HCT116 (cell line): ENCODE measurements around the gene RYR2. TPM values are rescaled to one million over a fixed set of nuclear protein-coding genes. Genes with fewer than 3 reads are reported as not detected.
"Not testable (repeated sequence)": the region's sequence is repeated elsewhere in the genome, so short reads cannot be mapped to it uniquely, and the experiment has no call there.

Source experiments
- ATAC-seq: fragments of 200-7000 bp; cut with Tn5 transposase; 2 replicates; pipeline ENCODE4 v1.9.1; 2020; ENCODE audit warnings: mild to moderate bottlenecking, moderate library complexity
- BruUV-seq: library from RNA; stranded (reverse); fragments of 400-500 nt; replicated peaks from 2 replicates; lab custom pipeline; 2021; lab: Mats Ljungman, UMichigan
- CTCF ChIA-PET: fragments of 300-600 bp; sonication (Branson Sonifier 250); formaldehyde crosslinking; loops from one replicate; lab custom pipeline; 2021; ENCODE audit warnings: antibody characterized with exemption; lab: Charles Lee
- POLR2A ChIA-PET: fragments of 300-600, 350-600 bp; sonication (Branson Sonifier 250); formaldehyde crosslinking; loops from one replicate; lab custom pipeline; 2021; ENCODE audit warnings: antibody characterized with exemption; lab: Charles Lee
- RAD21 ChIA-PET, 2 experiments: fragments of 300-600 bp; sonication (Branson Sonifier 250); formaldehyde crosslinking; loops; one replicate each; lab custom pipeline; 2023; ENCODE audit warnings: low total read pairs in 2 of 2; ENCODE audit not compliant: uncharacterized antibody in 2 of 2, unreplicated experiment in 2 of 2, low non-redundant PET in 1 of 2; lab: Charles Lee
- DNase-seq: peaks from one replicate; pipeline ENCODE4 v3.0.0-alpha.2; 2010; ENCODE audit warnings: low read depth, low spot score
- H2AFZ ChIP-seq: fragments of 200-600 bp; shearing (Covaris generic), sonication (generic); 2 replicates; pipeline ENCODE4 v1.6.1; 2017; ENCODE audit warnings: low read depth, mixed run types, mixed read lengths, antibody characterized with exemption, low read length; ENCODE audit not compliant: poor library complexity, severe bottlenecking
- H3K27ac ChIP-seq: 2 replicates; pipeline ENCODE4 v1.5.1; 2012; ENCODE audit warnings: low read depth, low read length
- H3K27me3 ChIP-seq: fragments of 200-600 bp; sonication (generic); 2 replicates; pipeline ENCODE4 v1.6.1; 2016; ENCODE audit warnings: mixed run types, low read length, mixed read lengths; ENCODE audit not compliant: insufficient read depth
- H3K36me3 ChIP-seq, 2 experiments: fragments of 200-500 bp in 1 of 2; fragments of 200-600 bp in 1 of 2; sonication (Bioruptor generic) in 1 of 2; sonication (generic) in 1 of 2; 2 replicates each; pipeline versions ENCODE4 v1.5.1 to v1.6.1; 2014 to 2016; ENCODE audit warnings: low read length in 2 of 2, inconsistent platforms in 1 of 2, mixed read lengths in 1 of 2, mixed run types in 1 of 2; ENCODE audit not compliant: insufficient read depth in 2 of 2, control insufficient read depth in 1 of 2
- H3K4me1 ChIP-seq, 2 experiments: fragments of 200-600 bp in 1 of 2; sonication (generic) in 1 of 2; 2 replicates each; pipeline versions ENCODE4 v1.5.1 to v1.6.1; 2012 to 2017; ENCODE audit warnings: low read length in 2 of 2, inconsistent platforms in 1 of 2, mild to moderate bottlenecking in 1 of 2, mixed read lengths in 1 of 2, mixed run types in 1 of 2, moderate library complexity in 1 of 2; ENCODE audit not compliant: insufficient read depth in 2 of 2, control insufficient read depth in 1 of 2
- H3K4me2 ChIP-seq: fragments of 200-600 bp; sonication (generic); 2 replicates; pipeline ENCODE4 v1.6.1; 2017; ENCODE audit warnings: mixed run types, low read length, mixed read lengths
- H3K4me3 ChIP-seq, 2 experiments: fragments of 200-600 bp in 1 of 2; sonication (generic) in 1 of 2; replicated peaks in 1 of 2; 2 replicates each; pipeline ENCODE4 v1.5.1; 2011 to 2016; ENCODE audit warnings: low read length in 2 of 2, control low read depth in 1 of 2, low read depth in 1 of 2, mild to moderate bottlenecking in 1 of 2, mixed read lengths in 1 of 2, mixed run types in 1 of 2
- H3K79me2 ChIP-seq: fragments of 200-600 bp; sonication (generic); 2 replicates; pipeline ENCODE4 v1.6.1; 2017; ENCODE audit warnings: mild to moderate bottlenecking, mixed run types, low read length, moderate library complexity, mixed read lengths; ENCODE audit not compliant: insufficient read depth
- H3K9ac ChIP-seq: fragments of 200-600 bp; sonication (generic); 2 replicates; pipeline ENCODE4 v1.6.1; 2016; ENCODE audit warnings: low read length, mixed read lengths
- H3K9me2 ChIP-seq: fragments of 200-600 bp; sonication (generic), shearing (Covaris generic); 2 replicates; pipeline ENCODE4 v1.6.1; 2017; ENCODE audit warnings: mixed run types, mild to moderate bottlenecking, moderate library complexity; ENCODE audit not compliant: insufficient read depth
- H3K9me3 ChIP-seq, 2 experiments: fragments of 200-500 bp in 1 of 2; fragments of 200-600 bp in 1 of 2; sonication (Bioruptor generic) in 1 of 2; sonication (generic) in 1 of 2; 2 replicates each; pipeline ENCODE4 v1.6.1; 2014 to 2017; ENCODE audit warnings: low read length in 2 of 2, mixed read lengths in 2 of 2, inconsistent platforms in 1 of 2, low read depth in 1 of 2, mild to moderate bottlenecking in 1 of 2, mixed run types in 1 of 2, moderate library complexity in 1 of 2; ENCODE audit not compliant: control insufficient read depth in 1 of 2, insufficient read depth in 1 of 2
- H4K20me1 ChIP-seq: fragments of 200-600 bp; sonication (generic), shearing (Covaris generic); 2 replicates; pipeline ENCODE4 v1.6.1; 2017; ENCODE audit warnings: mixed run types, mild to moderate bottlenecking, moderate library complexity; ENCODE audit not compliant: insufficient read depth
- CBX3 ChIP-seq: IDR thresholded peaks from 2 replicates; pipeline ENCODE4 v1.6.1; 2012; ENCODE audit warnings: low read depth
- CEBPB ChIP-seq: IDR thresholded peaks from 2 replicates; pipeline ENCODE4 v1.6.1; 2012; ENCODE audit warnings: low read depth
- EGR1 ChIP-seq: IDR thresholded peaks from 2 replicates; pipeline ENCODE4 v1.6.1; 2012; ENCODE audit warnings: low read depth
- EZH2 ChIP-seq: fragments of 200-600 bp; sonication (generic); IDR thresholded peaks from 2 replicates; pipeline ENCODE4 v1.6.1; 2017; ENCODE audit warnings: antibody characterized with exemption, mixed run types
- FOSL1 ChIP-seq: IDR thresholded peaks from 2 replicates; pipeline ENCODE4 v1.6.1; 2012; ENCODE audit warnings: low read depth
- JUND ChIP-seq: IDR thresholded peaks from 2 replicates; pipeline ENCODE4 v1.6.1; 2012
- POLR2A ChIP-seq: IDR thresholded peaks from 2 replicates; pipeline ENCODE4 v1.7.0; 2011; ENCODE audit warnings: borderline replicate concordance; ENCODE audit not compliant: insufficient read depth, insufficient read length; ENCODE audit errors: extremely low read depth
- SIN3A ChIP-seq: IDR thresholded peaks from 2 replicates; pipeline ENCODE4 v1.6.1; 2012; ENCODE audit warnings: low read depth
- SRF ChIP-seq: IDR thresholded peaks from 2 replicates; pipeline ENCODE4 v1.6.1; 2012; ENCODE audit warnings: low read depth
- TCF7L2 ChIP-seq: IDR thresholded peaks from 2 replicates; pipeline ENCODE4 v1.7.0; 2011; ENCODE audit warnings: borderline replicate concordance, inconsistent platforms; ENCODE audit not compliant: insufficient read depth, insufficient read length; ENCODE audit errors: extremely low read depth
- YY1 ChIP-seq: IDR thresholded peaks from 2 replicates; pipeline ENCODE4 v1.6.1; 2011; ENCODE audit warnings: low read length, low read depth, moderate library complexity, mild to moderate bottlenecking; ENCODE audit not compliant: insufficient replicate concordance; ENCODE audit errors: extremely low read depth
- ZFX ChIP-seq: fragments of 450-650 bp; IDR thresholded peaks from 2 replicates; pipeline ENCODE4 v1.6.1; 2017
- intact Hi-C: fragments of 100-400 bp; cut with micrococcal nuclease; formaldehyde crosslinking; loops from 2 replicates; pipeline ENCODE4 v1.10.0; 2022
- total RNA-seq: library from RNA; stranded (reverse); gene quantifications from one replicate; pipeline ENCODE4 v1.2.1, GENCODE V29; 2021; ENCODE audit not compliant: unreplicated experiment
- TF ChIP-seq, protein P1 (sequence below): IDR thresholded peaks from 2 replicates; pipeline ENCODE4 v1.6.1; 2011; ENCODE audit warnings: mild to moderate bottlenecking, low read length, moderate library complexity; ENCODE audit not compliant: insufficient replicate concordance; ENCODE audit errors: extremely low read depth

The RYR2 gene
- total RNA-seq, 1 experiment from 2014 or later: 0.02 TPM

DNA sequence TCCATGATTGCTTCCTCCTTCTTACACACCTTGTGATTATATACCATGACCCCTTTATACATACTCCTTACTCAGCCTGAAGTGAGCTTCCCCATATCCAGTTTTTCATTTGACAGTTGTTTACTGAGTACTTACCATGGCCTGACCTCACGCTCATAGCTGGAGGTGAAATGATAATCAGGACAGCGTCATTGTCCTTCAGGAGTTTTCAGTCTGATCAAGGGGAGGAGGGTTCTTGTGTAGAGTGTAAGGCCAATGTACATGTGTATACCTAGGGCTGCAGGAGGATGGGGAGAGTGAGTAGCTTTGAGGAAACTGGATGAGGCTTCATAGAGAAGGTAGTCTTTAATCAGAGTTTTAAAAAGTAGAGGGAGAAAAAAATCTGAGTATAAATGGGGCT lies 325.8 kb downstream of the RYR2 start:
- ATAC-seq (no peak), DNase-seq (no peak)
- H3K4me3 ChIP-seq: no peak overlapping the region
- TF ChIP-seq POLR2A: no peak
- no peak for TF ChIP-seq YY1
- no peak for TF ChIP-seq EGR1
- TF ChIP-seq SRF: no peak
- TF ChIP-seq TCF7L2: no peak
- no peak for TF ChIP-seq CBX3
- TF ChIP-seq, protein P1, sequence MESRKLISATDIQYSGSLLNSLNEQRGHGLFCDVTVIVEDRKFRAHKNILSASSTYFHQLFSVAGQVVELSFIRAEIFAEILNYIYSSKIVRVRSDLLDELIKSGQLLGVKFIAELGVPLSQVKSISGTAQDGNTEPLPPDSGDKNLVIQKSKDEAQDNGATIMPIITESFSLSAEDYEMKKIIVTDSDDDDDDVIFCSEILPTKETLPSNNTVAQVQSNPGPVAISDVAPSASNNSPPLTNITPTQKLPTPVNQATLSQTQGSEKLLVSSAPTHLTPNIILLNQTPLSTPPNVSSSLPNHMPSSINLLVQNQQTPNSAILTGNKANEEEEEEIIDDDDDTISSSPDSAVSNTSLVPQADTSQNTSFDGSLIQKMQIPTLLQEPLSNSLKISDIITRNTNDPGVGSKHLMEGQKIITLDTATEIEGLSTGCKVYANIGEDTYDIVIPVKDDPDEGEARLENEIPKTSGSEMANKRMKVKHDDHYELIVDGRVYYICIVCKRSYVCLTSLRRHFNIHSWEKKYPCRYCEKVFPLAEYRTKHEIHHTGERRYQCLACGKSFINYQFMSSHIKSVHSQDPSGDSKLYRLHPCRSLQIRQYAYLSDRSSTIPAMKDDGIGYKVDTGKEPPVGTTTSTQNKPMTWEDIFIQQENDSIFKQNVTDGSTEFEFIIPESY: no peak
- TF ChIP-seq ZFX: no peak
- no peak for TF ChIP-seq FOSL1
- no peak for TF ChIP-seq EZH2
- TF ChIP-seq JUND: no peak
- no peak for TF ChIP-seq CEBPB
- no peak for TF ChIP-seq SIN3A
- 0 out of 4 replicates have a peak, but pooled peaks cover 0 to 5% of the 10 kb centered on the region in 2 experiments for H3K9me3 ChIP-seq
- BruUV-seq: no TSS peak
- no peak overlapping the region for H3K9ac ChIP-seq
- H4K20me1 ChIP-seq: no peaks in the 10 kb centered on the region
- no peaks in the 10 kb centered on the region for H3K9me2 ChIP-seq
- H3K27me3 ChIP-seq: no peaks in the 10 kb centered on the region
- no peak overlapping the region for H2AFZ ChIP-seq
- CTCF ChIA-PET: interaction anchor here (0.9 kb wide), 1 partner anchor 19 kb away, joined by 3 read pairs; no protein-coding TSS in a partner anchor
- H3K79me2 ChIP-seq: no peaks in the 10 kb centered on the region
- H3K27ac ChIP-seq: no peak overlapping the region
- H3K4me2 ChIP-seq: no peak overlapping the region
- POLR2A ChIA-PET: no interaction called here
- H3K36me3 ChIP-seq: no peaks in the 10 kb centered on the region
- H3K4me1 ChIP-seq: no peaks in the 10 kb centered on the region
- RAD21 ChIA-PET: no interaction called here
- intact Hi-C loops: no loop called here

DNA sequence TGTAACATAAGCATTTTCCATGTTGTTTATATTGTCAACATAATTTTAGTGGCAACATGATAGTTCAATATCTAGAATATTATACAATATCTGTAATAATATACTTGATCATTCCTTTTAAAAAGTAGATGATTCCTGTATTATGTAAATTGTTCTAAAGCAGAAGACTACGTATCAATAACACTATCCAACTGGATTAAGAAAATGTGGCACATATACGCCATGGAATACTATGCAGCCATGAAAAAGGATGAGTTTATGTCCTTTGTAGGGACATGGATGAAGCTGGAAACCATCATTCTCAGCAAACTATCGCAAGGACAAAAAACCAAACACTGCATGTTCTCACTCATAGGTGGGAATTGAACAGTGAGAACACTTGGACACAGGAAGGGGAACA lies 329.5 kb downstream of the RYR2 start:
- H3K9ac ChIP-seq, BruUV-seq, H3K4me2 ChIP-seq, DNase-seq, H3K4me3 ChIP-seq, H3K27ac ChIP-seq, POLR2A ChIA-PET, H3K4me1 ChIP-seq, H3K27me3 ChIP-seq, RAD21 ChIA-PET, ATAC-seq, H3K9me3 ChIP-seq, H4K20me1 ChIP-seq, H3K79me2 ChIP-seq, H2AFZ ChIP-seq, CTCF ChIA-PET, H3K36me3 ChIP-seq, H3K9me2 ChIP-seq, intact Hi-C loops: not testable (repeated sequence)
